Neural cell (in vitro differentiated cells): ENCODE data around the gene MYO3B. TPM values are rescaled to one million over a fixed set of nuclear protein-coding genes. Genes with fewer than 3 reads are reported as not detected.
"Not testable (repeated sequence)": the region's sequence is repeated elsewhere in the genome, so short reads cannot be mapped to it uniquely, and the experiment has no call there.

Experiments
- H2AFZ ChIP-seq: fragments of 200-600, 300-800 bp; sonication (generic), shearing (Covaris generic); 2 replicates; pipeline ENCODE4 v1.6.0; 2014; ENCODE audit warnings: low read depth, mild to moderate bottlenecking, antibody characterized with exemption, low read length, moderate library complexity
- H3F3A ChIP-seq: fragments of 200-600 bp; shearing (Covaris generic); 2 replicates; pipeline ENCODE4 v1.6.1; 2016; ENCODE audit warnings: mild to moderate bottlenecking, moderate library complexity, mixed read lengths, antibody characterized with exemption, low read length; ENCODE audit not compliant: insufficient read depth, poor library complexity, severe bottlenecking
- H3K27ac ChIP-seq: fragments of 200-600, 300-800 bp; sonication (generic), shearing (Covaris generic); 2 replicates; pipeline ENCODE4 v1.5.1; 2014; ENCODE audit warnings: mild to moderate bottlenecking, low read length, moderate library complexity
- H3K27me3 ChIP-seq: fragments of 300-800, 200-600 bp; sonication (generic), shearing (Covaris generic); 2 replicates; pipeline ENCODE4 v1.6.0; 2014; ENCODE audit warnings: mild to moderate bottlenecking, low read depth, low read length, moderate library complexity; ENCODE audit not compliant: insufficient read depth
- H3K36me3 ChIP-seq: fragments of 300-800, 200-600 bp; sonication (generic), shearing (Covaris generic); 2 replicates; pipeline ENCODE4 v1.5.1; 2014; ENCODE audit warnings: mild to moderate bottlenecking, antibody characterized with exemption, low read length, moderate library complexity; ENCODE audit not compliant: insufficient read depth
- H3K4me2 ChIP-seq: fragments of 300-800, 200-600 bp; sonication (generic), shearing (Covaris generic); 2 replicates; pipeline ENCODE4 v1.6.0; 2014; ENCODE audit warnings: mild to moderate bottlenecking, low read length
- H3K4me3 ChIP-seq: fragments of 300-800, 200-600 bp; sonication (generic), shearing (Covaris generic); 2 replicates; pipeline ENCODE4 v1.5.1; 2014; ENCODE audit warnings: mild to moderate bottlenecking, low read length, moderate library complexity
- H3K79me2 ChIP-seq: fragments of 200-600 bp; shearing (Covaris generic); replicated peaks from 2 replicates; pipeline ENCODE4 v1.6.0; 2014; ENCODE audit warnings: mild to moderate bottlenecking, low read length, moderate library complexity; ENCODE audit not compliant: insufficient read depth
- H3K9ac ChIP-seq: fragments of 300-800, 200-600 bp; sonication (generic), shearing (Covaris generic); 2 replicates; pipeline ENCODE4 v1.6.1; 2016; ENCODE audit warnings: mild to moderate bottlenecking, low read length, mixed read lengths
- H3K9me2 ChIP-seq: fragments of 200-600 bp; shearing (Covaris generic); 2 replicates; pipeline ENCODE4 v1.6.1; 2016; ENCODE audit warnings: mild to moderate bottlenecking, low read length, mixed read lengths; ENCODE audit not compliant: insufficient read depth
- H3K9me3 ChIP-seq: fragments of 200-600, 300-800 bp; sonication (generic), shearing (Covaris generic); 2 replicates; pipeline ENCODE4 v1.6.1; 2016; ENCODE audit warnings: mild to moderate bottlenecking, mixed run types, low read length, moderate library complexity, mixed read lengths
- H4K20me1 ChIP-seq: fragments of 200-600 bp; shearing (Covaris generic); 2 replicates; pipeline ENCODE4 v1.6.1; 2016; ENCODE audit warnings: mild to moderate bottlenecking, mixed run types; ENCODE audit not compliant: insufficient read depth
- EP300 ChIP-seq: fragments of 450-650 bp; conservative IDR thresholded peaks from 2 replicates; pipeline ENCODE4 v1.6.1; 2014; ENCODE audit warnings: antibody characterized with exemption, mild to moderate bottlenecking, moderate library complexity; ENCODE audit not compliant: poor library complexity, severe bottlenecking
- EZH2 ChIP-seq: fragments of 200-600, 300-800 bp; shearing (Covaris generic), sonication (generic); IDR thresholded peaks from 2 replicates; pipeline ENCODE4 v1.6.1; 2014; ENCODE audit warnings: antibody characterized with exemption, low read length, borderline replicate concordance, mild to moderate bottlenecking; ENCODE audit not compliant: insufficient read depth, poor library complexity, severe bottlenecking
- MXI1 ChIP-seq: fragments of 450-650 bp; conservative IDR thresholded peaks from 2 replicates; pipeline ENCODE4 v1.6.1; 2014; ENCODE audit warnings: antibody characterized with exemption, mild to moderate bottlenecking; ENCODE audit not compliant: poor library complexity, severe bottlenecking
- POLR2AphosphoS5 ChIP-seq: IDR thresholded peaks from 2 replicates; pipeline ENCODE4 v1.6.1; 2012
- RAD21 ChIP-seq: fragments of 450-650 bp; conservative IDR thresholded peaks from 2 replicates; pipeline ENCODE4 v1.6.1; 2014; ENCODE audit warnings: antibody characterized with exemption, mild to moderate bottlenecking, moderate library complexity
- SMC3 ChIP-seq: fragments of 450-650 bp; conservative IDR thresholded peaks from 2 replicates; pipeline ENCODE4 v1.6.1; 2014; ENCODE audit warnings: antibody characterized with exemption, mild to moderate bottlenecking, moderate library complexity; ENCODE audit not compliant: poor library complexity
- TAF1 ChIP-seq: IDR thresholded peaks from 2 replicates; pipeline ENCODE4 v1.6.1; 2012; ENCODE audit warnings: low read depth
- polyA plus RNA-seq: library from polyadenylated mRNA; depleted of rRNA; stranded (reverse); fragments of >200 nt; gene quantifications from 2 replicates; pipeline ENCODE4 v1.2.3, GENCODE V29; 2014
- TF ChIP-seq, protein P1 (sequence below): fragments of 450-650 bp; IDR thresholded peaks from 2 replicates; pipeline ENCODE4 v1.5.1; 2014; ENCODE audit warnings: antibody characterized with exemption, mild to moderate bottlenecking, moderate library complexity; ENCODE audit not compliant: poor library complexity, severe bottlenecking
- TF ChIP-seq, protein P2 (sequence below): IDR thresholded peaks from 2 replicates; pipeline ENCODE4 v1.6.1; 2012; ENCODE audit warnings: borderline replicate concordance

The MYO3B gene
- polyA plus RNA-seq, 1 donor from 2014 or later, result 0.11 TPM

DNA sequence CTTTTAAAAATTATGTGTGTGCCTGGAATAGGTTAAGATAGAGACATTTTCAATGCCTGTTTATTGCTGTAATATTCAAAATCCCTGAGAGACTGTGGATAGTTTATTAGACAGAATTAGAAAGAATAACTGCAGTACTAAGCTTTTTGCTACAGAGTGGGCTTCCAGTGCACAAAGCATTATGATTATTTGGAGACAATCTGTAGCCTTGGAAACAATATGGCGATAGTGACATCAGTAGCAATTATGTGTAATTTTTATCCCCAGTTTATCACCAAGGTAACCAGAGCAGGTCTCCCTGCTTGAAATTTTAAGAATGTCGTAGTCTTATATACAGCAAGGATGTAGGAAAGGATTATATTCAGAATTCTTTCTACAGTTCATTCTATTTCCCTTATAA, 100.0 kb downstream of the MYO3B start:
- peak; percentile 62 for TF ChIP-seq RAD21
- TF ChIP-seq, protein P1, sequence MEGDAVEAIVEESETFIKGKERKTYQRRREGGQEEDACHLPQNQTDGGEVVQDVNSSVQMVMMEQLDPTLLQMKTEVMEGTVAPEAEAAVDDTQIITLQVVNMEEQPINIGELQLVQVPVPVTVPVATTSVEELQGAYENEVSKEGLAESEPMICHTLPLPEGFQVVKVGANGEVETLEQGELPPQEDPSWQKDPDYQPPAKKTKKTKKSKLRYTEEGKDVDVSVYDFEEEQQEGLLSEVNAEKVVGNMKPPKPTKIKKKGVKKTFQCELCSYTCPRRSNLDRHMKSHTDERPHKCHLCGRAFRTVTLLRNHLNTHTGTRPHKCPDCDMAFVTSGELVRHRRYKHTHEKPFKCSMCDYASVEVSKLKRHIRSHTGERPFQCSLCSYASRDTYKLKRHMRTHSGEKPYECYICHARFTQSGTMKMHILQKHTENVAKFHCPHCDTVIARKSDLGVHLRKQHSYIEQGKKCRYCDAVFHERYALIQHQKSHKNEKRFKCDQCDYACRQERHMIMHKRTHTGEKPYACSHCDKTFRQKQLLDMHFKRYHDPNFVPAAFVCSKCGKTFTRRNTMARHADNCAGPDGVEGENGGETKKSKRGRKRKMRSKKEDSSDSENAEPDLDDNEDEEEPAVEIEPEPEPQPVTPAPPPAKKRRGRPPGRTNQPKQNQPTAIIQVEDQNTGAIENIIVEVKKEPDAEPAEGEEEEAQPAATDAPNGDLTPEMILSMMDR, result no peak
- TF ChIP-seq EP300, result peak; percentile 96
- TF ChIP-seq SMC3, result no peak
- no peak for TF ChIP-seq MXI1
- no peak for TF ChIP-seq TAF1
- TF ChIP-seq EZH2, result no peak
- peak; percentile 88 for TF ChIP-seq POLR2AphosphoS5
- TF ChIP-seq, protein P2, sequence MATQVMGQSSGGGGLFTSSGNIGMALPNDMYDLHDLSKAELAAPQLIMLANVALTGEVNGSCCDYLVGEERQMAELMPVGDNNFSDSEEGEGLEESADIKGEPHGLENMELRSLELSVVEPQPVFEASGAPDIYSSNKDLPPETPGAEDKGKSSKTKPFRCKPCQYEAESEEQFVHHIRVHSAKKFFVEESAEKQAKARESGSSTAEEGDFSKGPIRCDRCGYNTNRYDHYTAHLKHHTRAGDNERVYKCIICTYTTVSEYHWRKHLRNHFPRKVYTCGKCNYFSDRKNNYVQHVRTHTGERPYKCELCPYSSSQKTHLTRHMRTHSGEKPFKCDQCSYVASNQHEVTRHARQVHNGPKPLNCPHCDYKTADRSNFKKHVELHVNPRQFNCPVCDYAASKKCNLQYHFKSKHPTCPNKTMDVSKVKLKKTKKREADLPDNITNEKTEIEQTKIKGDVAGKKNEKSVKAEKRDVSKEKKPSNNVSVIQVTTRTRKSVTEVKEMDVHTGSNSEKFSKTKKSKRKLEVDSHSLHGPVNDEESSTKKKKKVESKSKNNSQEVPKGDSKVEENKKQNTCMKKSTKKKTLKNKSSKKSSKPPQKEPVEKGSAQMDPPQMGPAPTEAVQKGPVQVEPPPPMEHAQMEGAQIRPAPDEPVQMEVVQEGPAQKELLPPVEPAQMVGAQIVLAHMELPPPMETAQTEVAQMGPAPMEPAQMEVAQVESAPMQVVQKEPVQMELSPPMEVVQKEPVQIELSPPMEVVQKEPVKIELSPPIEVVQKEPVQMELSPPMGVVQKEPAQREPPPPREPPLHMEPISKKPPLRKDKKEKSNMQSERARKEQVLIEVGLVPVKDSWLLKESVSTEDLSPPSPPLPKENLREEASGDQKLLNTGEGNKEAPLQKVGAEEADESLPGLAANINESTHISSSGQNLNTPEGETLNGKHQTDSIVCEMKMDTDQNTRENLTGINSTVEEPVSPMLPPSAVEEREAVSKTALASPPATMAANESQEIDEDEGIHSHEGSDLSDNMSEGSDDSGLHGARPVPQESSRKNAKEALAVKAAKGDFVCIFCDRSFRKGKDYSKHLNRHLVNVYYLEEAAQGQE, result peak; percentile 85
- Histone ChIP-seq H3K79me2 (no peaks in the 10 kb centered on the region), H3K36me3 (no peaks in the 10 kb centered on the region), H3K27ac (peak overlapping the region; percentile 98), H3K4me2 (peak overlapping the region; percentile 94), H3K9me3 (no peaks in the 10 kb centered on the region), H3K9me2 (no peaks in the 10 kb centered on the region), H3K27me3 (no peaks in the 10 kb centered on the region), H3K4me3 (peak overlapping the region; percentile 49), H2AFZ (no peak overlapping the region), H4K20me1 (no peaks in the 10 kb centered on the region), H3F3A (peaks cover 20% of the 10 kb centered on the region), H3K9ac (peak overlapping the region; percentile 79)

DNA sequence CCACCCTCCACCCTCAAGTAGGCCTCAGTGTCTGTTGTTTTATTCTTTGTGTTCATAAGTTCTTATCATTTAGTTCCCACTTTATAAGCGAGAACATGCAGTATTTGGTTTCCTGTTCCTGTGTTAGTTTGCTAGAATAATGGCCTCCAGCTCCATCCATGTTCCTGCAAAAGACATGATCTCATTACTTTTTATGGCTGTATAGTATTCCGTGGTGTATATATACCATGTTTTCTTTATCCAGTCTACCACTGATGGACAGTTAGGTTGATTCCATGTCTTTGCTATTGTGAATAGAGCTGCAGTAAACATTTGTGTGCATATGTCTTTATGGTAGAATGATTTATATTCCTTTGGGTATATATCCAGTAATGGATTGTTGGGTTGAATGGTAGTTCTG, 101.7 kb downstream of the MYO3B start:
- not testable (repeated sequence) for H3K4me3 ChIP-seq, H4K20me1 ChIP-seq, H2AFZ ChIP-seq, H3K9ac ChIP-seq, H3K9me2 ChIP-seq, H3K27me3 ChIP-seq, H3K36me3 ChIP-seq, H3K4me2 ChIP-seq, H3K9me3 ChIP-seq, H3K79me2 ChIP-seq
- Histone ChIP-seq H3K27ac (peak overlapping the region; percentile 98), H3F3A (peaks cover 20% of the 10 kb centered on the region)

DNA sequence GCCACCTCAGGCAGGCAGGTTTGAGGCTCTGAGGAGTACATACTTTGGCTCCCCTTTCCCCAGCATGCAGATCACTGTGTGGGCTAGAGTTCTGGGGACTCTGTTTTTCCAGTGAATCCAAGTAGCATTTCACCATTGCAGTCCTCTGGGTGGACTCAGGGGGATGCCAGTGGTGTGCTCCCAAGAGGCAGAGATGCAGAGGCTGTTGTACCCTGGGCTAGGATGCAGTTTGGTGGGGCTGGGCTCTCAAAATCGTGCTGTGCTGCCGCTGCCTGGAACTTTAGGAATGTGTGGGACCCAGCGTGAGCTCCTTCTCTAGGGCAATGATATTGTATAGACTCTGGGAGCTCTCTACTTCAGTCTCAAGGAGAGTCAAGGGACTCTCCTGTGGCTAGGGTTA, 104.9 kb downstream of the MYO3B start:
- H3K9me3 ChIP-seq, result no peaks in the 10 kb centered on the region
- H3K27me3 ChIP-seq, result no peaks in the 10 kb centered on the region
- no peaks in the 10 kb centered on the region for H3K9me2 ChIP-seq
- TF ChIP-seq, protein P1, result no peak
- no peak for TF ChIP-seq TAF1
- no peak for TF ChIP-seq RAD21
- no peak for TF ChIP-seq SMC3
- TF ChIP-seq MXI1, result no peak
- H3K4me2 ChIP-seq, result no peak overlapping the region
- no peak overlapping the region for H3K9ac ChIP-seq
- H3K27ac ChIP-seq, result no peak overlapping the region
- H4K20me1 ChIP-seq, result no peaks in the 10 kb centered on the region
- no peaks in the 10 kb centered on the region for H3K36me3 ChIP-seq
- H3K4me3 ChIP-seq, result no peak overlapping the region
- no peaks in the 10 kb centered on the region for H3K79me2 ChIP-seq
- H3F3A ChIP-seq, result peaks cover 7% of the 10 kb centered on the region
- no peak overlapping the region for H2AFZ ChIP-seq
